ENCODE measurements around the gene KLHL41.

- TF ChIP-seq BHLHE40 (IDR thresholded peaks at IDR 0.05; ENCODE audit: low read length) (no peak), FOXK1 (CRISPR knock-in tag; IDR thresholded peaks at IDR 0.05; ENCODE audit: borderline replicate concordance, low read depth) (no peak), BRCA1 (CRISPR knock-in tag; IDR thresholded peaks at IDR 0.05) (no peak), ZNF232 (CRISPR knock-in tag; IDR thresholded peaks at IDR 0.05; ENCODE audit: borderline replicate concordance) (no peak)
- TF ChIP-seq, protein P1, sequence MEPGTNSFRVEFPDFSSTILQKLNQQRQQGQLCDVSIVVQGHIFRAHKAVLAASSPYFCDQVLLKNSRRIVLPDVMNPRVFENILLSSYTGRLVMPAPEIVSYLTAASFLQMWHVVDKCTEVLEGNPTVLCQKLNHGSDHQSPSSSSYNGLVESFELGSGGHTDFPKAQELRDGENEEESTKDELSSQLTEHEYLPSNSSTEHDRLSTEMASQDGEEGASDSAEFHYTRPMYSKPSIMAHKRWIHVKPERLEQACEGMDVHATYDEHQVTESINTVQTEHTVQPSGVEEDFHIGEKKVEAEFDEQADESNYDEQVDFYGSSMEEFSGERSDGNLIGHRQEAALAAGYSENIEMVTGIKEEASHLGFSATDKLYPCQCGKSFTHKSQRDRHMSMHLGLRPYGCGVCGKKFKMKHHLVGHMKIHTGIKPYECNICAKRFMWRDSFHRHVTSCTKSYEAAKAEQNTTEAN (CRISPR knock-in tag; conservative IDR thresholded peaks at IDR 0.05), result no peak
Observed at GRCh38 chr2:169464466-169464865, 45.0 kb upstream of the KLHL41 start.

All from HepG2 (cell line).